PC-3 (cell line): Measurements from ENCODE around the gene ZBTB22. TPM values are rescaled to one million over a fixed set of nuclear protein-coding genes. Genes with fewer than 3 reads are reported as not detected.

Source experiments
- ATAC-seq: fragments of 200-7000 bp; cut with Tn5 transposase; 2 replicates; pipeline ENCODE4 v1.9.1; 2020; ENCODE audit warnings: mild to moderate bottlenecking, moderate library complexity
- BruUV-seq: library from RNA; stranded (reverse); fragments of 400-500 nt; replicated peaks from 2 replicates; lab custom pipeline; 2021; lab: Mats Ljungman, UMichigan
- CTCF ChIA-PET: fragments of 300-600 bp; sonication (Branson Sonifier 250); formaldehyde crosslinking; loops from one replicate; lab custom pipeline; 2022; ENCODE audit warnings: antibody characterized with exemption; lab: Charles Lee
- POLR2A ChIA-PET: fragments of 300-600 bp; sonication (Branson Sonifier 250); formaldehyde crosslinking; loops from one replicate; lab custom pipeline; 2022; ENCODE audit warnings: antibody characterized with exemption; ENCODE audit not compliant: unreplicated experiment; lab: Charles Lee
- DNase-seq: peaks from one replicate; pipeline ENCODE4 v3.0.0-alpha.2; 2015
- H2AFZ ChIP-seq: fragments of 300-600 bp; sonication (generic); 2 replicates; pipeline ENCODE4 v1.6.0; 2016; ENCODE audit warnings: antibody characterized with exemption, low read length
- H3F3A ChIP-seq: fragments of 300-600 bp; sonication (generic); one replicate; pipeline ENCODE4 v1.6.0; 2017; ENCODE audit warnings: antibody characterized with exemption, low read length, control low read depth, mild to moderate bottlenecking; ENCODE audit not compliant: unreplicated experiment
- H3K27ac ChIP-seq: fragments of 300-600 bp; sonication (generic); 2 replicates; pipeline ENCODE4 v1.5.1; 2016; ENCODE audit warnings: mild to moderate bottlenecking, low read length
- H3K27me3 ChIP-seq: fragments of 300-600 bp; sonication (generic); 2 replicates; pipeline ENCODE4 v1.6.1; 2016; ENCODE audit warnings: low read length, mixed read lengths
- H3K36me3 ChIP-seq: fragments of 300-600 bp; sonication (generic); 2 replicates; pipeline ENCODE4 v1.6.1; 2016; ENCODE audit warnings: low read depth, mixed run types, low read length, mixed read lengths
- H3K4me1 ChIP-seq: fragments of 300-600 bp; sonication (generic); 2 replicates; pipeline ENCODE4 v1.5.1; 2016; ENCODE audit warnings: low read length; ENCODE audit not compliant: insufficient read depth
- H3K4me2 ChIP-seq: fragments of 300-600 bp; sonication (generic); 2 replicates; pipeline ENCODE4 v1.6.0; 2016; ENCODE audit warnings: low read length
- H3K4me3 ChIP-seq: fragments of 300-600 bp; sonication (generic); 2 replicates; pipeline ENCODE4 v1.5.1; 2016; ENCODE audit warnings: mild to moderate bottlenecking, low read length, mixed read lengths
- H3K79me2 ChIP-seq: fragments of 300-600 bp; sonication (generic); 2 replicates; pipeline ENCODE4 v1.6.1; 2017; ENCODE audit warnings: low read length, mixed read lengths
- H3K9ac ChIP-seq: fragments of 300-600 bp; sonication (generic); 2 replicates; pipeline ENCODE4 v1.6.0; 2016; ENCODE audit warnings: mild to moderate bottlenecking, low read length
- H3K9me2 ChIP-seq: fragments of 300-600 bp; sonication (generic); replicated peaks from 2 replicates; pipeline ENCODE4 v1.6.1; 2016; ENCODE audit warnings: mixed run types, low read length, mixed read lengths
- H3K9me3 ChIP-seq: fragments of 300-600 bp; sonication (generic); 2 replicates; pipeline ENCODE4 v1.6.1; 2016; ENCODE audit warnings: low read length, mixed read lengths
- H4K20me1 ChIP-seq: fragments of 300-600 bp; sonication (generic); 2 replicates; pipeline ENCODE4 v1.6.1; 2016; ENCODE audit warnings: low read length, mixed read lengths
- EZH2 ChIP-seq: fragments of 300-600 bp; sonication (generic); IDR thresholded peaks from one replicate; pipeline ENCODE4 v1.6.1; 2017; ENCODE audit warnings: antibody characterized with exemption, mild to moderate bottlenecking, low read length; ENCODE audit not compliant: unreplicated experiment
- EZH2phosphoT487 ChIP-seq: fragments of 300-600 bp; sonication (generic); IDR thresholded peaks from 2 replicates; pipeline ENCODE4 v1.6.1; 2018; ENCODE audit warnings: mild to moderate bottlenecking, antibody characterized with exemption, low read length, borderline replicate concordance
- intact Hi-C: fragments of 100-400 bp; cut with micrococcal nuclease; formaldehyde crosslinking; loops from 2 replicates; pipeline ENCODE4 v1.9.0; 2023
- microRNA-seq: library from miRNA; unstranded; fragments of <30 nt; microRNA quantifications from one replicate; pipeline ENCODE4 v1.1.0, GENCODE V29; 2020; ENCODE audit not compliant: unreplicated experiment
- total RNA-seq: library from RNA; depleted of rRNA; stranded (reverse); fragments of >200 nt; gene quantifications from 2 replicates; pipeline ENCODE4 v1.2.3, GENCODE V29; 2014; rRNA removed
- TF ChIP-seq, protein P1 (sequence below): fragments of 300-600 bp; sonication (generic); conservative IDR thresholded peaks from 2 replicates; pipeline ENCODE4 v1.5.1; 2017; ENCODE audit warnings: antibody characterized with exemption, low read depth, mild to moderate bottlenecking, low read length

The ZBTB22 gene
- total RNA-seq, 1 experiment from 2014 or later, result 18.8 TPM

- Histone ChIP-seq H4K20me1 (peaks cover 38% of the 10 kb centered on the region), H3K9me3 (no peaks in the 10 kb centered on the region), H3K4me2 (peak overlapping the region; percentile 76), H3K27ac (peak overlapping the region; percentile 75), H3K9me2 (no peaks in the 10 kb centered on the region), H3K36me3 (peaks cover 53% of the 10 kb centered on the region), H2AFZ (peak overlapping the region; percentile 85), H3K27me3 (no peaks in the 10 kb centered on the region), H3K4me3 (peak overlapping the region; percentile 87), H3K79me2 (peaks cover 59% of the 10 kb centered on the region), H3F3A (peaks cover 23% of the 10 kb centered on the region), H3K9ac (peak overlapping the region; percentile 98), H3K4me1 (peaks cover 34% of the 10 kb centered on the region)
- ChIA-PET CTCF (no interaction called here), POLR2A (interaction anchor here (0.6 to 1.3 kb wide), 2 partner anchors 112 to 299 kb away, joined by 3 to 7 read pairs; no protein-coding TSS in a partner anchor)
- intact Hi-C loops, result loop anchor here (1.0 to 10.0 kb wide), 2 partner anchors 10 to 66 kb away; partner anchors contain the start of genes HSD17B8, RING1, RXRB and SLC39A7
- DNase-seq, result peak; percentile 23
- peak; percentile 11 for ATAC-seq
- no peak for TF ChIP-seq EZH2phosphoT487
- TF ChIP-seq, protein P1, sequence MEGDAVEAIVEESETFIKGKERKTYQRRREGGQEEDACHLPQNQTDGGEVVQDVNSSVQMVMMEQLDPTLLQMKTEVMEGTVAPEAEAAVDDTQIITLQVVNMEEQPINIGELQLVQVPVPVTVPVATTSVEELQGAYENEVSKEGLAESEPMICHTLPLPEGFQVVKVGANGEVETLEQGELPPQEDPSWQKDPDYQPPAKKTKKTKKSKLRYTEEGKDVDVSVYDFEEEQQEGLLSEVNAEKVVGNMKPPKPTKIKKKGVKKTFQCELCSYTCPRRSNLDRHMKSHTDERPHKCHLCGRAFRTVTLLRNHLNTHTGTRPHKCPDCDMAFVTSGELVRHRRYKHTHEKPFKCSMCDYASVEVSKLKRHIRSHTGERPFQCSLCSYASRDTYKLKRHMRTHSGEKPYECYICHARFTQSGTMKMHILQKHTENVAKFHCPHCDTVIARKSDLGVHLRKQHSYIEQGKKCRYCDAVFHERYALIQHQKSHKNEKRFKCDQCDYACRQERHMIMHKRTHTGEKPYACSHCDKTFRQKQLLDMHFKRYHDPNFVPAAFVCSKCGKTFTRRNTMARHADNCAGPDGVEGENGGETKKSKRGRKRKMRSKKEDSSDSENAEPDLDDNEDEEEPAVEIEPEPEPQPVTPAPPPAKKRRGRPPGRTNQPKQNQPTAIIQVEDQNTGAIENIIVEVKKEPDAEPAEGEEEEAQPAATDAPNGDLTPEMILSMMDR, result no peak
- TF ChIP-seq EZH2, result no peak
- no TSS peak for BruUV-seq
These were observed 46.5 kb downstream of the ZBTB22 start for GRCh38 chr6:33271117-33271467.

Small RNAs within 50 kb of the gene (microRNA-seq; reads per million reads assigned to microRNA genes)
- not detected for gene MIR6834
- not detected for gene MIR6873

Other genes with a start within 250 kb of the ZBTB22 start
- gene HLA-DPA1, start 244.1 kb downstream of the ZBTB22 start, total RNA-seq, result not detected in 2 replicates
- not detected in 2 replicates for gene HLA-DPB1, start 241.8 kb downstream of the ZBTB22 start, total RNA-seq
- 0.58 and 0.63 TPM in 2 replicates for gene COL11A2, start 125.3 kb downstream of the ZBTB22 start, total RNA-seq
- 24.0 and 30.9 TPM in 2 replicates for gene RXRB, start 117.1 kb downstream of the ZBTB22 start, total RNA-seq
- 128 and 149 TPM in 2 replicates for gene SLC39A7, start 116.9 kb downstream of the ZBTB22 start, total RNA-seq
- 4.2 and 6.2 TPM in 2 replicates for gene HSD17B8, start 113.1 kb downstream of the ZBTB22 start, total RNA-seq
- gene RING1, start 109.2 kb downstream of the ZBTB22 start, total RNA-seq, result 23.3 and 37.5 TPM in 2 replicates
- 33.7 and 39.9 TPM in 2 replicates for gene VPS52, start 45.9 kb downstream of the ZBTB22 start, total RNA-seq
- 2,873 and 3,161 TPM in 2 replicates for gene RPS18, start 45.7 kb downstream of the ZBTB22 start, total RNA-seq
- gene B3GALT4, start 40.6 kb downstream of the ZBTB22 start, total RNA-seq, result 7.9 and 8.4 TPM in 2 replicates
- gene WDR46, start 28.5 kb downstream of the ZBTB22 start, total RNA-seq, result 104 and 146 TPM in 2 replicates
- gene PFDN6, start 28.1 kb downstream of the ZBTB22 start, total RNA-seq, result 153 and 181 TPM in 2 replicates
- 34.9 and 37.0 TPM in 2 replicates for gene RGL2, start 18.8 kb downstream of the ZBTB22 start, total RNA-seq
- 67.2 and 77.8 TPM in 2 replicates for gene TAPBP, start 3.7 kb downstream of the ZBTB22 start, total RNA-seq
- 35.1 and 40.3 TPM in 2 replicates for gene DAXX, start 5.2 kb upstream of the ZBTB22 start, total RNA-seq
- gene KIFC1, start 74.1 kb upstream of the ZBTB22 start, total RNA-seq, result 60.6 and 66.7 TPM in 2 replicates
- gene PHF1, start 93.3 kb upstream of the ZBTB22 start, total RNA-seq, result 36.6 and 40.3 TPM in 2 replicates
- gene CUTA, start 100.4 kb upstream of the ZBTB22 start, total RNA-seq, result 227 and 242 TPM in 2 replicates
- 1.9 and 2.9 TPM in 2 replicates for gene SYNGAP1, start 102.3 kb upstream of the ZBTB22 start, total RNA-seq
- gene ZBTB9, start 136.8 kb upstream of the ZBTB22 start, total RNA-seq, result 7.0 and 9.1 TPM in 2 replicates